ENCODE measurements around the gene C19orf25.

DNA sequence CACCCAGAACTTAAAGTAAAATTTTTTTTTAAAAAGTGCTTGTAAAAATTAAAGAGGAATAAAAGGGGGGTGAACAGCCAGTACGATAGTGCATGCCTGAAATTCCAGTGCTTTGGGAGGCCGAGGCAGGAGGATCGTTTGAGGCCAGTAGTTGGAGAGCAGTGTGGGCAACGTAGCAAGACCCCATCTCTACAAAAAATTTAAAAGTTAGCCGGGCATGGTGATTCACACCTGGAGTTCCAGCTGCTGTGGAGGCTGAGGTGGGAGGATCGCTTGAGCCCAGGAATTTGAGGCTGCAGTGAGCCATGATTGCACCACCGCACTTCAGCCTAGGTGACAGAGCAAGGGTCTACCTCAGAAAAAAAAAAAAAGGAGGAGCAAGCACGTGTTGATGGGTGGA is 26.0 kb upstream of the C19orf25 start:
- TF ChIP-seq POLR2AphosphoS5 (IDR thresholded peaks at IDR 0.05) (no peak), CTCF (IDR thresholded peaks at IDR 0.05) (no peak), EP300 (IDR thresholded peaks at IDR 0.05) (no peak), POLR2A (IDR thresholded peaks at IDR 0.05; ENCODE audit: low read depth) (no peak)

All from esophagus muscularis mucosa (tissue), 4 donors.